ENCODE results near the gene ORAI3.

ORAI3 gene

GRCh38 chr16:30941600-30942425 lies 7.1 kb upstream of the ORAI3 start:
- DNase-seq (ENCODE audit: extremely low spot score): peak; percentile 93
- POLR2A ChIA-PET: interaction anchor here (0.7 to 2.1 kb wide), 8 partner anchors 13 to 194 kb away, joined by 3 to 9 read pairs (median 3); partner anchors contain the start of genes FBXL19, PHKG2 and ZNF629
- TF ChIP-seq HDGF (IDR thresholded peaks at IDR 0.05; ENCODE audit: borderline replicate concordance) (peak; percentile 99), FOXM1 (IDR thresholded peaks at IDR 0.05; ENCODE audit: borderline replicate concordance) (no peak)
- CTCF ChIA-PET: interaction anchor here (0.6 to 5.6 kb wide), 17 partner anchors 10 to 910 kb away, joined by 3 to 39 read pairs (median 4); no protein-coding TSS in a partner anchor

DNA sequence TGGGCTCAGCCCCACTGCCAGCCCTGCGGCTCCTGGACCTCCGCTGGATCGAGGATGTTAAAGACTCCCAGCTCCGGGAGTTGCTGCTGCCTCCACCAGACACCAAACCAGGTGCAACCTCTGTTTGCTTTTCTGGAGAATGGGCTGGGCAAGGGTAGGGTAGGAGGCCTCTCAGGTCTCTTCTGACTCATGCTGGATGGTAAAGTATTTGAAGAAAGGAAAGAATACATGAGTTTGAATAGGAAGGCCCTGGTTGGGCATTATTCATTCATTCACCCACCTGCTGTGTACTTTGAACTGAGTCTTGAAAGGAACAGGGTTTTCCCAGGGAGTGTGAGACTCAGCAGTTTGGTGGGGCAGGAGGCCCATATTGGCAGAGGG lies 6.5 kb upstream of the ORAI3 start:
- POLR2A ChIA-PET: interaction anchor here (0.7 to 2.1 kb wide), 6 partner anchors 13 to 194 kb away, joined by 3 to 9 read pairs (median 3); partner anchors contain the start of genes FBXL19, PHKG2 and ZNF629
- no peak for DNase-seq (ENCODE audit: extremely low spot score)
- CTCF ChIA-PET: interaction anchor here (0.6 to 5.6 kb wide), 14 partner anchors 10 to 910 kb away, joined by 3 to 39 read pairs (median 4); no protein-coding TSS in a partner anchor
- no peak for TF ChIP-seq SP1 (IDR thresholded peaks at IDR 0.05)
- TF ChIP-seq HDGF (IDR thresholded peaks at IDR 0.05; ENCODE audit: borderline replicate concordance): no peak
- TF ChIP-seq ZNF384 (IDR thresholded peaks at IDR 0.05): no peak
- TF ChIP-seq ELF4 (IDR thresholded peaks at IDR 0.05): no peak
- no peak for TF ChIP-seq TARDBP (IDR thresholded peaks at IDR 0.05)
- TF ChIP-seq SUZ12 (IDR thresholded peaks at IDR 0.05): no peak
- no peak for TF ChIP-seq NFRKB (IDR thresholded peaks at IDR 0.05)
- no peak for TF ChIP-seq CTBP1 (IDR thresholded peaks at IDR 0.05; ENCODE audit: borderline replicate concordance)
- TF ChIP-seq, protein P1, sequence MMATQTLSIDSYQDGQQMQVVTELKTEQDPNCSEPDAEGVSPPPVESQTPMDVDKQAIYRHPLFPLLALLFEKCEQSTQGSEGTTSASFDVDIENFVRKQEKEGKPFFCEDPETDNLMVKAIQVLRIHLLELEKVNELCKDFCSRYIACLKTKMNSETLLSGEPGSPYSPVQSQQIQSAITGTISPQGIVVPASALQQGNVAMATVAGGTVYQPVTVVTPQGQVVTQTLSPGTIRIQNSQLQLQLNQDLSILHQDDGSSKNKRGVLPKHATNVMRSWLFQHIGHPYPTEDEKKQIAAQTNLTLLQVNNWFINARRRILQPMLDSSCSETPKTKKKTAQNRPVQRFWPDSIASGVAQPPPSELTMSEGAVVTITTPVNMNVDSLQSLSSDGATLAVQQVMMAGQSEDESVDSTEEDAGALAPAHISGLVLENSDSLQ (IDR thresholded peaks at IDR 0.05): no peak
- no peak for TF ChIP-seq FOXM1 (IDR thresholded peaks at IDR 0.05; ENCODE audit: borderline replicate concordance)
- no peak for TF ChIP-seq L3MBTL2 (conservative IDR thresholded peaks at IDR 0.05)
- no peak for TF ChIP-seq ARNT (IDR thresholded peaks at IDR 0.05)
- no peak for TF ChIP-seq FOXA1 (IDR thresholded peaks at IDR 0.05)
- no peak for TF ChIP-seq BHLHE40 (IDR thresholded peaks at IDR 0.05; ENCODE audit: borderline replicate concordance)

DNA sequence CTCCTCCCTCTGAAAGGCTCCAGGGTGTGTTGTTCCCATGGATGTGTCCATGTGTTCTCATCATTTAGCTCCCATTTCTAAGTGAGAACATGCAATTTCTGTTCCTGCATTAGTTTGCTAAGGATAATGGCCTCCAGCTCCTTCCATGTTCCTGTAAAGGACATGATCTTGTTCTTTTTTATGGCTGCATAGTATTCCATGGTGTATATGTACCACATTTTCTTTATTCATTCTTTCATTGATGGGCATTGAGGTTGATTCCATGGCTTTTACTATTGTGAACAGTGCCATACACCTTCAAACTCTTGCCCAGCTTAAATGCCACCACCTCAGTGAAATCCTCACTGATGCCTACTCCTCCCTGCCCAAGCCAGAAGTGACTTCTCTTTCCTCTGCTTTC lies 4.5 kb upstream of the ORAI3 start:
- TF ChIP-seq TARDBP (IDR thresholded peaks at IDR 0.05) (no peak), CTBP1 (IDR thresholded peaks at IDR 0.05; ENCODE audit: borderline replicate concordance) (no peak), FOXK2 (IDR thresholded peaks at IDR 0.05) (no peak), HDGF (IDR thresholded peaks at IDR 0.05; ENCODE audit: borderline replicate concordance) (no peak), ELF4 (IDR thresholded peaks at IDR 0.05) (no peak), FOXA1 (IDR thresholded peaks at IDR 0.05) (no peak)
- TF ChIP-seq, protein P1 (IDR thresholded peaks at IDR 0.05): no peak
- CTCF ChIA-PET: interaction anchor here (0.7 to 5.6 kb wide), 2 partner anchors 10 to 113 kb away, joined by 3 to 39 read pairs; no protein-coding TSS in a partner anchor
- POLR2A ChIA-PET: no interaction called here
- DNase-seq (ENCODE audit: extremely low spot score): no peak

- TF ChIP-seq, protein P1 (IDR thresholded peaks at IDR 0.05): no peak
- TF ChIP-seq SUZ12 (IDR thresholded peaks at IDR 0.05) (no peak), LEF1 (IDR thresholded peaks at IDR 0.05; ENCODE audit: borderline replicate concordance) (no peak), FOXK2 (IDR thresholded peaks at IDR 0.05) (no peak), SP1 (IDR thresholded peaks at IDR 0.05) (no peak), TARDBP (IDR thresholded peaks at IDR 0.05) (no peak), ZNF384 (IDR thresholded peaks at IDR 0.05) (no peak), ARNT (IDR thresholded peaks at IDR 0.05) (no peak), L3MBTL2 (conservative IDR thresholded peaks at IDR 0.05) (no peak), NFRKB (IDR thresholded peaks at IDR 0.05) (no peak), HDGF (IDR thresholded peaks at IDR 0.05; ENCODE audit: borderline replicate concordance) (no peak), FOXM1 (IDR thresholded peaks at IDR 0.05; ENCODE audit: borderline replicate concordance) (no peak), ELF4 (IDR thresholded peaks at IDR 0.05) (no peak), CTBP1 (IDR thresholded peaks at IDR 0.05; ENCODE audit: borderline replicate concordance) (no peak), FOXA1 (IDR thresholded peaks at IDR 0.05) (no peak)
- ChIA-PET POLR2A (no interaction called here), CTCF (interaction anchor here (1.0 kb wide), 1 partner anchor 195 kb away, joined by 4 read pairs; no protein-coding TSS in a partner anchor)
- DNase-seq (ENCODE audit: extremely low spot score): no peak
Observed at GRCh38 chr16:30946671-30947540, 2.0 kb upstream of the ORAI3 start.

- POLR2A ChIA-PET: no interaction called here
- DNase-seq (ENCODE audit: extremely low spot score): no peak
- TF ChIP-seq CTBP1 (IDR thresholded peaks at IDR 0.05; ENCODE audit: borderline replicate concordance) (no peak), L3MBTL2 (conservative IDR thresholded peaks at IDR 0.05) (no peak), ARNT (IDR thresholded peaks at IDR 0.05) (no peak), HDGF (IDR thresholded peaks at IDR 0.05; ENCODE audit: borderline replicate concordance) (no peak), BHLHE40 (IDR thresholded peaks at IDR 0.05; ENCODE audit: borderline replicate concordance) (no peak), ZNF384 (IDR thresholded peaks at IDR 0.05) (no peak), NFRKB (IDR thresholded peaks at IDR 0.05) (no peak), ELF4 (IDR thresholded peaks at IDR 0.05) (no peak), FOXK2 (IDR thresholded peaks at IDR 0.05) (no peak), SUZ12 (IDR thresholded peaks at IDR 0.05) (no peak), FOXA1 (IDR thresholded peaks at IDR 0.05) (no peak), TARDBP (IDR thresholded peaks at IDR 0.05) (no peak), LEF1 (IDR thresholded peaks at IDR 0.05; ENCODE audit: borderline replicate concordance) (no peak), SP1 (IDR thresholded peaks at IDR 0.05) (no peak), FOXM1 (IDR thresholded peaks at IDR 0.05; ENCODE audit: borderline replicate concordance) (no peak)
- TF ChIP-seq, protein P1 (IDR thresholded peaks at IDR 0.05): no peak
- CTCF ChIA-PET: interaction anchor here (0.6 to 1.0 kb wide), 2 partner anchors 195 to 496 kb away, joined by 3 to 4 read pairs; no protein-coding TSS in a partner anchor
Observed at GRCh38 chr16:30947541-30947858, 1.4 kb upstream of the ORAI3 start.

Data from HEK293T (cell line).